Glutamatergic neuron (in vitro differentiated cells): ENCODE results near the gene STC2. TPM values are rescaled to one million over a fixed set of nuclear protein-coding genes. Genes with fewer than 3 reads are reported as not detected.

ENCODE experiments used
- DNase-seq: peaks from one replicate; pipeline ENCODE4 v3.0.0; 2022
- H3K27ac Mint-ChIP-seq: one replicate; pipeline ENCODE4 v1.8.0; 2020; ENCODE audit warnings: mild to moderate bottlenecking, mixed read lengths, inconsistent platforms; ENCODE audit not compliant: unreplicated experiment
- H3K27me3 Mint-ChIP-seq: one replicate; pipeline ENCODE4 v1.8.0; 2020; ENCODE audit warnings: mild to moderate bottlenecking, moderate library complexity, mixed read lengths, inconsistent platforms; ENCODE audit not compliant: unreplicated experiment
- H3K36me3 Mint-ChIP-seq: one replicate; pipeline ENCODE4 v1.8.0; 2020; ENCODE audit warnings: mild to moderate bottlenecking, mixed read lengths, inconsistent platforms; ENCODE audit not compliant: unreplicated experiment
- H3K4me1 Mint-ChIP-seq: one replicate; pipeline ENCODE4 v1.8.0; 2020; ENCODE audit warnings: mild to moderate bottlenecking, low read depth, mixed read lengths, inconsistent platforms; ENCODE audit not compliant: unreplicated experiment
- H3K4me3 Mint-ChIP-seq: one replicate; pipeline ENCODE4 v1.8.0; 2020; ENCODE audit warnings: mild to moderate bottlenecking, mixed read lengths, inconsistent platforms; ENCODE audit not compliant: unreplicated experiment
- H3K9me3 Mint-ChIP-seq: one replicate; pipeline ENCODE4 v1.8.0; 2020; ENCODE audit warnings: mild to moderate bottlenecking, moderate library complexity, mixed read lengths, inconsistent platforms; ENCODE audit not compliant: unreplicated experiment
- total RNA-seq: library from RNA; stranded (reverse); fragmentation: NEBNext Ultra II Directional; extraction: Animal tissue kit (Norgen Biotek cat#: 25700); gene quantifications from one replicate; pipeline ENCODE4 v1.2.1, GENCODE V29; 2021; ENCODE audit not compliant: unreplicated experiment
- TF ChIP-seq, protein P1 (sequence below): fragments of 200-600 bp; sonication (generic); IDR thresholded peaks from one replicate; pipeline ENCODE4 v1.5.0; 2021; ENCODE audit not compliant: partially characterized antibody, unreplicated experiment

Gene STC2
- total RNA-seq, 1 donor from 2014 or later, result 14.0 TPM

DNA sequence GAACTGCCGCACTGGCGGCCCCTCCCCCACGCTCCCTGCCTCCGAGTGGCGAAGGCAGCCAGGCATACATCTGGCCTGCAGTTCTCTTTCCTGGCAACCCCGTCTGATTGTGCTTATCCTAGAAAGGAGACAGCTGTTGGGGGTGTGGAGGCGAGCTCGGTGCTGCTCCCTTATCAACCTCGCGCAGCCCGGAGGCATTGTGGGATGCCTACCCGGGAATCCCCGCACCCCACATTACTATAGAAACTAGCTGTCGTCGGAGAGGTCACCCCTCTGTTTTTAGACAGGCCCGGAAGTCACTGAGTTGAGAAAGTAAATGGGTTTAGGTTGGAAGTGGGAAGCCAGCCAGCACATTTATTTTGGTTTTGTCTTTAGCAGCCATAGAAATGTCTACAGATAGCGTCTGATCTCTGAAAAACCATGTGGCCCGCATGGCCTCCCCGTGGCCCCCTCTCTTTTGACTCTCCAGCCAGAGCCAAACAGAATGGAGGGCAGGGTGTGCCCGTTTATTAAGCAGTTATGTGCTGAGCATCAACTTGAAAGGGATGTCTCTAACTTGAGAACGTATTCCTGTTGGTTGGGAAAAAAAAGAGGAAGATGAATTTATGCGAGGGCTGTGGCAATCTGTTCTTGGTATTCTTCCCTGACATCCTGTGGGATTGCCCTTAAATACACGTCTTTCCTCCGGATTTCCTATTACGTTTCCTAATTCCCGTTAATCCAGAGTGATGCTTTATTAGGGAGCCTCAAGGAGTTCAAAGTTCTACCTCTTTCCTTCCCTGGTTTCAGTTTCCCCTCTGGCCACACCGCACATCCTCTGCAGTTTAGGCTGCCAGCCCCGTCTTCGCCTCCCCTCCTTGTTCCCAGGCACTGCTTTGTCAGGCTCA lies 3.9 kb downstream of the STC2 start:
- Mint-ChIP-seq H3K4me1 (peaks cover 21% of the 10 kb centered on the region), H3K27ac (no peak overlapping the region), H3K9me3 (peaks cover 3% of the 10 kb centered on the region), H3K36me3 (peaks cover 9% of the 10 kb centered on the region), H3K27me3 (peaks cover 24% of the 10 kb centered on the region), H3K4me3 (no peak overlapping the region)
- TF ChIP-seq, protein P1, sequence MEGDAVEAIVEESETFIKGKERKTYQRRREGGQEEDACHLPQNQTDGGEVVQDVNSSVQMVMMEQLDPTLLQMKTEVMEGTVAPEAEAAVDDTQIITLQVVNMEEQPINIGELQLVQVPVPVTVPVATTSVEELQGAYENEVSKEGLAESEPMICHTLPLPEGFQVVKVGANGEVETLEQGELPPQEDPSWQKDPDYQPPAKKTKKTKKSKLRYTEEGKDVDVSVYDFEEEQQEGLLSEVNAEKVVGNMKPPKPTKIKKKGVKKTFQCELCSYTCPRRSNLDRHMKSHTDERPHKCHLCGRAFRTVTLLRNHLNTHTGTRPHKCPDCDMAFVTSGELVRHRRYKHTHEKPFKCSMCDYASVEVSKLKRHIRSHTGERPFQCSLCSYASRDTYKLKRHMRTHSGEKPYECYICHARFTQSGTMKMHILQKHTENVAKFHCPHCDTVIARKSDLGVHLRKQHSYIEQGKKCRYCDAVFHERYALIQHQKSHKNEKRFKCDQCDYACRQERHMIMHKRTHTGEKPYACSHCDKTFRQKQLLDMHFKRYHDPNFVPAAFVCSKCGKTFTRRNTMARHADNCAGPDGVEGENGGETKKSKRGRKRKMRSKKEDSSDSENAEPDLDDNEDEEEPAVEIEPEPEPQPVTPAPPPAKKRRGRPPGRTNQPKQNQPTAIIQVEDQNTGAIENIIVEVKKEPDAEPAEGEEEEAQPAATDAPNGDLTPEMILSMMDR, result no peak
- DNase-seq, result no peak

DNA sequence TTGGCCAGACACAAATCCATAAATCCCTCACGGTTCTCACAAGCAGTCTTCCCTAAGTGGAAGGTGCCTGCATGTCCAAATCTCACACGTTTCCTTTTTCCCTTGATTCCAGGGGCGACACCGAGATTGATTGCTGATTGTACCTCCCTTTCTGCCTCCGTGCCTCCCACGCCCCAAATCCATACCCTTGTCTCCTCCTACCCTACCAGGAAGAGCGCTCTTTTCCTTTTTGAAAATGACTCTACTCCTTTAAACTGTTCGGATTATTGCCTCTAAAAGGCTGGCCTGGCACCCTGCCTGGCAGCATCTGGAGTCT lies 4.5 kb downstream of the STC2 start:
- DNase-seq, result no peak
- Mint-ChIP-seq H3K4me1 (peaks cover 18% of the 10 kb centered on the region), H3K9me3 (peaks cover 3% of the 10 kb centered on the region), H3K27me3 (peaks cover 20% of the 10 kb centered on the region), H3K27ac (no peak overlapping the region), H3K4me3 (no peak overlapping the region), H3K36me3 (peaks cover 9% of the 10 kb centered on the region)
- TF ChIP-seq, protein P1, result no peak

DNA sequence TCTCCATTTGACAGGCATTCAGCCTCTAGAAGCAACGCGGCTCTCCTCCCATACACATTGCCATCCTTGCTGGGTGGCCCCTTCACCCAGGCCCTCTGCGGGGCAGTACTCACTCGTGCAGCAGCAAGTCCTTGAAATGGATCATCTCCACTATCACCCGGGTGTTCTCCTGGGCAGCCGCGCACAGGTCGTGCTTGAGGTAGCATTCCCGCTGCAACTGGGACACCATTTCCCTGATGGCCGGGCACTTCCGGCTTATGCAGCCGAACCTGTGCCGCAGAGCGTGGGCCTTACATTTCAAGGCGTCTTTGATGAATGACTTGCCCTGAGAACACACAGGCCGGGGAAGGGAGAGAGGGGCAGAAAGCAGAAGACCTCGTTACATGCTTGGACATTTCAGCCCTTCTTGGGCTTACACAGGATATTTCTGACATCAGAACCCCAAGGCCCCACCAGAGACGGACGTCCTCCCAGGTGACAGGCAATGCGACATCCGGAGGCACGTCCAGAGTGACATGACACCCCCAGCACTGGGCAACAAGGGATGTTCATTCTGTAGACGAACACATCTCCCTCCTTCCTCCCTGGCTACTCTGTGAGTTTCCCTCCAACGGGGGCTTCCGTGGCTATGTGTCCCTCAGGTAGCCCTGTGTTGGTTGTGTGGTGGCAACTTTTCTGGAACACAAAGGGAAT lies 5.0 kb downstream of the STC2 start:
- no peak for DNase-seq
- Mint-ChIP-seq H3K27ac (no peak overlapping the region), H3K4me1 (peaks cover 19% of the 10 kb centered on the region), H3K9me3 (peaks cover under 1% of the 10 kb centered on the region), H3K4me3 (no peak overlapping the region), H3K27me3 (peaks cover 16% of the 10 kb centered on the region), H3K36me3 (peaks cover 9% of the 10 kb centered on the region)
- TF ChIP-seq, protein P1, result no peak

DNA sequence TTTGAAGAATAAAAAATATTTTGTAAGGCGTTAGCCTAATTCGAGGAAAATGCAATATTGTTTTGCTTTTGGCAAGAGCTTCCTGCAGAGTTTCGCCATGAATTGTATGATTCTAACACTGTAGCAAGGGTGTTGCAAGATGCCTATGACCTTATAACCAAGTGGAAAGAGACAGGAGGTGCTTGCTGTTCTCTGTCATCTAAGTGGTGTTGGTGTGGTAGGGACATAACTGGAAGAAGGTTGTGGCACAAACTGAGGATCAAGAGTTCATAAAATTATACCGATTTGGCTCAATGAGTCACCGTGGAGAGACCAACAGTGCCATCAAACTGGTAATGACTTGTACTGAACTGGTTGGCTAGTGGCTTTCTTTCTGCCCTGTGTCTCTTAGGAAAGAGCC lies 6.3 kb downstream of the STC2 start:
- H3K27me3 Mint-ChIP-seq, result peaks cover 12% of the 10 kb centered on the region
- H3K4me3 Mint-ChIP-seq, result no peak overlapping the region
- H3K36me3 Mint-ChIP-seq, result peaks cover 9% of the 10 kb centered on the region
- peaks cover 19% of the 10 kb centered on the region for H3K4me1 Mint-ChIP-seq
- no peak for DNase-seq
- TF ChIP-seq, protein P1, result no peak
- peaks cover 1% of the 10 kb centered on the region for H3K9me3 Mint-ChIP-seq
- no peak overlapping the region for H3K27ac Mint-ChIP-seq

DNA sequence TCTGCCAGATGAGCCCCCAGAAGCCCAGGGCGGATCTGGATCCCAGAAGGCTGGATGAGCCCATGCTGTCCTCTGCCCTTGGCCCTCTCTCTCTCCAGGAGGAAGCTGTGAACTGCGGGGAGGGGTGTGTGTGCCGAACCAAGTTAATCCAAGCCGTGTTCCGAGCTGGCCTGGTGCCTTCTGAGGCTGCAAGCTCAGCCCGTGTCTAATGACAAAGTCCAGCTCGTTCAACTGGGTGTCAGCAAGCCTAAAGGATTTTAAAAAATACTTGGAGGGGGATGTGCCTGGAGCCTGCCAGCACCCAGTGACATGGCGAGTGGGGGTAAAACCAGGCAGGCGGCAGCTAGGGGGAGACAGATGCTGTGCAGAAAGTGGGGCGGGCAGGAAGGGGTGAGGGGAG lies 8.0 kb downstream of the STC2 start:
- H3K4me3 Mint-ChIP-seq, result no peak overlapping the region
- TF ChIP-seq, protein P1, result no peak
- H3K27ac Mint-ChIP-seq, result no peak overlapping the region
- peaks cover 6% of the 10 kb centered on the region for H3K27me3 Mint-ChIP-seq
- peaks cover 9% of the 10 kb centered on the region for H3K36me3 Mint-ChIP-seq
- peaks cover 1% of the 10 kb centered on the region for H3K9me3 Mint-ChIP-seq
- H3K4me1 Mint-ChIP-seq, result peaks cover 21% of the 10 kb centered on the region
- DNase-seq, result no peak
